Fibroblast of skin of left quadriceps (primary cell): ENCODE measurements around the gene SLC8A1.

Experiments used
- DNase-seq, 2 experiments: peaks; one replicate each; pipeline ENCODE4 v3.0.0-alpha.2; 2013; ENCODE audit warnings: low read depth in 2 of 2

SLC8A1 gene

DNA sequence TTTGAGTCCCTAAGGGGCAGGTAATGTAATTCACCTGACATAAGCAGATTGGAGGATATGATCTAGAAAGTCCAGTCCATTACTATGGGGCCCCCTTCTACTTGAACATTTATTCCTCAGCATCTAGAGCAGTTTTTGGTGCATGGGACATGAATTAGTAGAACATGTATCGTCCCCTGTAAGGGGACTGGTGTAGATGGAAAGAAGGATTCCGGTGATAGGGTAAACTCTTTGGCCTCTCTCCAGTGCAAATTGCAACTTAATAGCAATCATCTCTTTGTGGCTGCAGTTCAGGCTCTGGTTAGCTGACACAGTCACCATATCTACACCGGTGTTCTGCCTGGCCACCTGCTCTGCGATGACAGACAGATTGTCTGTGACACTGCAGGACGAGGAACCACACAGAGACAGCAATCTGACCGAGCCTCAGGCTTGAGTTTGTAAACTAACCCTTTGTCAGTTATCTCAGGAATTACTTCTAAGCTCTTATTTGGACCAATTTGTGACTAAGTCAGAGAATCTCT, 6.4 kb upstream of the SLC8A1 start:
- no peak for DNase-seq

DNA sequence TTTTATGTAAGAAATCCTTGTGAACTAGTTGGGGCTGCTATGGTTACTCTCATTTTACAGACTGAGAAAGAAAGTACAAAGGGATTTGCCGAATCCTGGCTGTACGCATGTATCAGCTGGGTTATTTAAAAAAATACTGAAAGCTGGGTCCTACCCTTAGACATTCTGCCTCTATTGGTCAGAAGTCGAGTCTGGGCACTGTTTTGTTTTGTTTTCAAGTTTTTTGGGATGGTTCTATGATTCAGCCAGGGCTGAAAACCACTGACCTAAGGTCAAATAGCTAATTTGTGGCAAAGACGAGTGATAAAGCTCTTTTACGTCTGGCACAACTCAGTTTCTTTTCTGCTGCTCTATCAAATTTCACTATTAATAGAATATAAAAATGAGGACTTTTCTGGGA, 5.9 kb upstream of the SLC8A1 start:
- DNase-seq: no peak

DNA sequence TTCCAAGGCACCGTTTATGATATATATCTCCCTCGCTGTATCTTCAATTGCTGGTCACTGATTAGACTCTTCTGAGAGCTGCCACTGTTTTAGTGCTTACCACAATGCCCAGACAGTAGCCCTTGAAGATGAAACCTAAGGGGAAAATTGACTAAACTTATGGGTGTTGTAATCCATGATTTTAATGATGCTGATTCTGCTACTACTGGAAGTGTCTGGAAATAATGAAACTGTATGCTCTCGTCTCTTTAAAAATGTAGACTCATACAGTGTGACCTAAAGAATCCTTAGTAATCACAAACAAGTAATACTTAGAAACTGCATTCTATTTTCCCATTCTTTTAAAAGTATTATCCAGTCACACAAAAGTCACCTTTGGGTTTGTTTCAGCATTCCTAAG, 5.5 kb upstream of the SLC8A1 start:
- no peak for DNase-seq

DNA sequence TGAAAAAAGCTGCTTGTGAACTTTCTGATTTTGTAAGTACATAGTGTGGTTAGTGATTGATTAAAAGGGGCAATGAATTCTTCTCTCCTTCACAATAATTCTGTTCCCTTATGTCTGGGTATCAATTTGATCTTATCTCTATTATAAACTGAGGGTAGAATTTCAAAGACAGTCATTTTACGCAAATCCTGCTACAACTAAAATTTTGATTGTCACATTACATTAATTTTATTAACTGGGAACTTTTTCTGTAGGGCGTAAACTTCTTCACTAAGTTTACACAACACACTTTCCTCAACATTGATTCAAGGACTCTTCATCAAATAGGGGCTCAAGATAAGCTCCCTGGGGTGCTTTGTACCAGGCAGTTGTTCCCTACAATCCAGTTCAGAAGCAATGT, 5.0 kb upstream of the SLC8A1 start:
- no peak for DNase-seq

DNA sequence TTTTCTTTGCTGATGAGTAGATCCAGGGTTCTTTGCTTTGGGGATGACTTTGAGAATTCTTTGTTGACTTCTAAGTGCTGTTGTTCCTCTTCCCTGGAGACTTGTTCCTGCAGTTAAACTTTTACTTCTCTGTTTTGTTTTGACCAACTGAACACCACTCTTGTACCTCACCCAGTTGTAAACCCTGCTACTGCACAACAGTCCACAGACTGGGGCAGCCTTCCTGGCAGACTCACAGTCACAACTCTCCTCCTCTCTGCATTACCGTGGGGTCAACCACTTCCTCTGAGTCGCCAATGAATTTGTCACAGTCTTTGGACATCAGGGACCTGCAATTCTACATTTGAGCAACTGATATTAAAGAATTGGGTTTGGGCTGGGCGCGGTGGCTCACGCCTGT, 3.8 kb upstream of the SLC8A1 start:
- DNase-seq: no peak

DNA sequence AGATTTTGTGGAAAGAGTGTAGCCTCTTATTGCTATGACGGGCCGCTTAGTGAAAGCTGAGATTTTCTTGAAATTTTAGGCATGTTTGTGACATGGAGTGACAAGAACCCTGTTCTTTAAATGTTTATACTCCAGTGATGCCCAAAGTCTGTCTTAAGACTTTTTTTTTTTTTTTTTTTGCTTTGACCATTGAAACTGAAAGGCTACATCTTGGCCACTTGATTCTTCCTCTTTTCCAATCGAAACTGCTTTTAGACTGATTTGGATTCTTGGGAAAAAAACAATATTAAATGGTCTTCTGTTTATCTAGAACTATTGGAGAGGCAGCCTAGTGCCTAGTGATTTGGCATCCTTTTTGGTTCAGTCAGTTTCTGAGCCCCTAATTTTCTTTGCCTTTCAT, 2.4 kb upstream of the SLC8A1 start:
- no peak for DNase-seq

DNA sequence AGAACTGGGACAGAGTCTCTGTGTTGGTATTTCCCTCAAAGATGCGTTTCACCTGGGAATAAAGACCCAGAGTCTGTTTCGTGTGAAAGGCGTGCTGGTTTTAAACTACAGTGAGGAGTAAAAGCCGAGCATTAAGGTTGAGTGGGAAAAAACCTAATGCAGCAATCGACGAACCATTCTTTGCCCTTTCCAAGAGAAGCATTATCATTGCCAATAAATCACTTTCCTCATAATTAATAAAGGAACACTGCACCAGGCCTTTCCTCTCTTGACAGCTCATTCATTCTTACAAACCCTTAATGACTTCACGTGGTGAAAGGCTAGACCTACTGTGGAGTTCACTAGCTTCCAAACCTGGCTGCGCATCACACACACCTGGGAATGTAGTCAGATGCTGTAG, 896 bp upstream of the SLC8A1 start:
- no peak for DNase-seq

DNA sequence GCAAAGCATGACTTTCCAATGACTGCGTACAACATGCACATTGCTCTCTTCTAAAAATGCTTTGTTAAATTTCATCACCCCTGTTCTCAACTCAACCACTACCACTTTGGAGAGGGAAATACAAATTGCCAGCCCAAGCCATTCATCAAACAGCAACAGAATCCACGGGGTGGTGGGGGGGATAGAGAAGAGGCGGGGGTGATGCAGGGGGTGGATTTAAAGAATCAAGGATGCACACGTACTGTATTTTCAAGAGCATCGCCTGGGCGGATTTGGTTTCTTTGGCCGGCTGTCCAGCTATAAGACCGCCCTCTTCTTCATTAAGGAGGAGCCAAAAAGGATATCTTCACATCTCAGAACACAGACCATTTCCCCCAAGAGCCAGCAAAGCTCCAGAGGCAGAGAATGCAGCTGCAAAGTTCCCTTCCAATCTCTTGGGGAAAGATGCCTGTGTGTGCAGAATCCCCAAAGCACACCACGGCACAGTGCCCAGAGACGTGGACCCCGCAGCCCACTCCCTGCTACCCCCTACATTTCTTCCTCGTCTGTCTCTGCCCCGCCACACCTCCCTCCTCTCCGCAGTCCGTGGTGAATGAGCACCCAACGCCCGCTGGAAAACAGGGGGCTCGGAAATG, 977 bp downstream of the SLC8A1 start:
- peak; percentile 69 to 72 for DNase-seq

GRCh38 chr2:40450066-40450795, 1.7 kb downstream of the SLC8A1 start:
- DNase-seq: peak in 1 of 2 experiments; percentile 39

- DNase-seq: peak in 1 of 2 experiments; percentile 31
These were observed 3.3 kb downstream of the SLC8A1 start for GRCh38 chr2:40448476-40449079.

- DNase-seq: no peak
These were observed 6.4 kb downstream of the SLC8A1 start for GRCh38 chr2:40445467-40445866.

- no peak for DNase-seq
These were observed 11.1 kb downstream of the SLC8A1 start for GRCh38 chr2:40440835-40441234.

DNA sequence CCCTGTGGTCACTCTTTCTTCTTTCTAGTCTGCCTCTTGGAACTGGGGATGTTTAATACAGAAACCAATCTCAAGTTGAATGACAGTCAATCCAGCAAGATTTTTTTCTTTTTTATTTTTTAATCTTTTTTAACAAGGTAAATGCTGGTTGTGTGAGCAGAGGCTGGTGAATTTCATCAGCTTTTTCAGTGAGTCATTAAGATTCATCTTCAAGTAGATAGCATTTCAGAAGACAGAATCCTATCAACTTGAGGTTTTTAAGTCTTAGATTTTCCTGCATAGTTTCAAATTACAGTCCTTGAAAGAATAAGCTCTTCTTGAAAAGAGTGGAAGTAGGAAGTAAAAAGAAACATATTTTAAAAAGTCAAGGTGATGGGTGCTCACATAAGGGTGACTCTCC, 12.4 kb downstream of the SLC8A1 start:
- DNase-seq: peak in 1 of 2 experiments; percentile 38

- DNase-seq: no peak
These were observed 15.8 kb downstream of the SLC8A1 start for GRCh38 chr2:40436093-40436475.

DNA sequence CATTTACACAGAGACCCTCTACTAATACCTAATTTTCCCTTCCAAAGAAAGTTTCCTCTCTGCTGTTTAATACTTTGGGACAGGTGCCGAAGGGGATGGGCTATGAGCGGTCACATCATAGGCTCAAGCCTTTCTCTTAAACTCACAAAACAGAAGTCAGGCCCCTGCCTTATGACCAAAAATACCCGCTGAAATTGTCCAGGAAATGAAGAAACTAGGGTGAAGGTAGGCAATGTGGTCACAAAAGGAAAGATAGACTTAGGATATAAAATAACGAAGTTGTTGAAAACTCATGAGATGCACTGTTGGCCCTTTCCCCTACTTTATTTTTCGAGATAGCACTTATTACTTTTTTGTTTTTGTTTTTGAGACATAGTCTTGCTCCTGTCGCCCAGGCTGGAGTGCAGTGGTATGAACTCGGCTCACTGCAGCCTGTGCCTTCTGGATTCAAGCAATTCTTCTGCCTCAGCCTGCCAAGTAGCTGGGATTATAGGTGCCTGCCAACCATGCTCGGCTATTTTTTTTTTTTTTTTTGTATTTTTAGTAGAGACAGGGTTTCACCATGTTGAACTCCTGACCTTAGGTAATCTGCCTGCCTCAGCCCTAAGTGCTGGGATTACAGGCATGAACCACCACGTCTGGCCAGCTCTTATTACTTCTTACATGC, 16.3 kb downstream of the SLC8A1 start:
- no peak for DNase-seq

- peak; percentile 91 to 93 for DNase-seq
These were observed 17.1 kb downstream of the SLC8A1 start for GRCh38 chr2:40434731-40435271.

DNA sequence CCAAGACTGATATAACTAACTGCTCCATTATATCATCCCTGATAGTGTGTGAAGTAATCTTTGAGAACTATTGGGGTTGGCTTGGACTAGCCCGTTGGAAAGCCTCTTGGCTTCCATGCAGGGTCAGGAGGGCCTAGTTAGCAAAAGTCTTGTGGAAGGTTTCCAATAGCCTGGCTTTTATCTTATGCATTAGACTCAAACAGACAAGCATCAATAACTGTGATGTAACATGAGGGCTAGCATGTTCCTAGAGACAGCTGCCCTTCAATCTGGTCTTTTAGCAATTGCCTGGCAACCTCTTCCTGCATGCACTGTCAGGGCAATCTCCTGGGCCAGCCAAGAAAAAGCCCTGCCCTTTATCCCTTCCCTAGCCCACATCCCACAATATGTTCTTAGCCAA, 18.2 kb downstream of the SLC8A1 start:
- no peak for DNase-seq

GRCh38 chr2:40432921-40433483, 18.9 kb downstream of the SLC8A1 start:
- no peak for DNase-seq

DNA sequence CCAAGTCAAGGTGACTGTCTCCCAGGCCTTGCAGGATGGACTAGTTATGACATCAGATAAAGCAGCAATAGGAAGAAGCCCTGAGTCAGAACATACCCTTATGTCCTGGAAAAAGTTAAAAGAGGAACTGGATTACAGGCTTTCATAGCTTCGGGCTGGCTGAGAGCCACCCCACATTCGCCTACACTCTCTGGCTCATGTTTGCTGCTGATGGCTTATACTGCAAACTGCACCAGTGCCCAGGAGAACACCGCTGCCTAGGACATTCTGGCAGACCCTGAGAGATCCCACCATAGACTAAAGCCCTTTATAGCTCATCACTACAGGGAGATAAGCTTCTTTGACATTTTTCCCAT, 20.3 kb downstream of the SLC8A1 start:
- peak in 1 of 2 experiments; percentile 55 for DNase-seq

GRCh38 chr2:40430776-40431599, 20.9 kb downstream of the SLC8A1 start:
- DNase-seq: no peak

- DNase-seq: no peak
These were observed 23.5 kb downstream of the SLC8A1 start for GRCh38 chr2:40428439-40428838.
